ENCODE data around the gene CACNA1C.

The CACNA1C gene

GRCh38 chr12:2482938-2483660, 430.3 kb downstream of the CACNA1C start:
- CTCF ChIA-PET = interaction anchor here (0.6 kb wide), 1 partner anchor 63 kb away, joined by 3 read pairs; no protein-coding TSS in a partner anchor
- H3K9me3 ChIP-seq (ENCODE audit: control extremely low read depth in 1 of 5, control insufficient read depth in 4 of 5, insufficient read depth in 2 of 5, low read depth in 1 of 5, low read length in 4 of 5) = no peaks in the 10 kb centered on the region
- 65% methylated on average over 13 of the region's 13 CpGs for WGBS (ENCODE audit: insufficient coverage)
- H3K4me3 ChIP-seq (ENCODE audit: control insufficient read depth in 1 of 7, extremely low read depth in 1 of 7, insufficient read depth in 4 of 7, low read depth in 2 of 7, low read length in 6 of 7) = no peak overlapping the region
- POLR2A ChIA-PET = no interaction called here
- no peak overlapping the region for H3K27ac ChIP-seq (ENCODE audit: insufficient read depth in 1 of 2, low read depth in 1 of 2, low read length in 2 of 2, poor library complexity in 1 of 2, severe bottlenecking in 2 of 2)
- H3K36me3 ChIP-seq (ENCODE audit: control insufficient read depth in 4 of 4, insufficient read depth in 4 of 4, low read length in 3 of 4) = no peaks in the 10 kb centered on the region
- peaks cover 0 to 30% (median 18%) of the 10 kb centered on the region in 4 experiments for H3K4me1 ChIP-seq (ENCODE audit: control extremely low read depth in 1 of 4, control insufficient read depth in 4 of 4, insufficient read depth in 4 of 4, low read length in 3 of 4)
- no peaks in the 10 kb centered on the region for H3K27me3 ChIP-seq (replicated peaks in 2 of 5; ENCODE audit: control insufficient read depth in 4 of 5, insufficient read depth in 5 of 5, low read length in 4 of 5)
- peak in 1 of 3 donors; percentile 33 for DNase-seq

GRCh38 chr12:2483713-2484112, 430.9 kb downstream of the CACNA1C start:
- Histone ChIP-seq H3K27ac (ENCODE audit: insufficient read depth in 1 of 2, low read depth in 1 of 2, low read length in 2 of 2, poor library complexity in 1 of 2, severe bottlenecking in 2 of 2) (no peak overlapping the region), H3K9me3 (ENCODE audit: control extremely low read depth in 1 of 5, control insufficient read depth in 4 of 5, insufficient read depth in 2 of 5, low read depth in 1 of 5, low read length in 4 of 5) (no peaks in the 10 kb centered on the region), H3K27me3 (replicated peaks in 2 of 5; ENCODE audit: control insufficient read depth in 4 of 5, insufficient read depth in 5 of 5, low read length in 4 of 5) (no peaks in the 10 kb centered on the region), H3K36me3 (ENCODE audit: control insufficient read depth in 4 of 4, insufficient read depth in 4 of 4, low read length in 3 of 4) (no peaks in the 10 kb centered on the region), H3K4me3 (ENCODE audit: control insufficient read depth in 1 of 7, extremely low read depth in 1 of 7, insufficient read depth in 4 of 7, low read depth in 2 of 7, low read length in 6 of 7) (no peak overlapping the region), H3K4me1 (ENCODE audit: control extremely low read depth in 1 of 4, control insufficient read depth in 4 of 4, insufficient read depth in 4 of 4, low read length in 3 of 4) (peaks cover 0 to 29% (median 17%) of the 10 kb centered on the region in 4 experiments)
- ChIA-PET CTCF (interaction anchor here (0.6 kb wide), 1 partner anchor 64 kb away, joined by 3 read pairs; no protein-coding TSS in a partner anchor), POLR2A (no interaction called here)
- no peak for DNase-seq
- 94% methylated on average over 2 of the region's 3 CpGs for WGBS (ENCODE audit: insufficient coverage)

- no peak for DNase-seq
- Histone ChIP-seq H3K27me3 (replicated peaks in 2 of 5; ENCODE audit: control insufficient read depth in 4 of 5, insufficient read depth in 5 of 5, low read length in 4 of 5) (no peaks in the 10 kb centered on the region), H3K4me3 (ENCODE audit: control insufficient read depth in 1 of 7, extremely low read depth in 1 of 7, insufficient read depth in 4 of 7, low read depth in 2 of 7, low read length in 6 of 7) (no peak overlapping the region), H3K36me3 (ENCODE audit: control insufficient read depth in 4 of 4, insufficient read depth in 4 of 4, low read length in 3 of 4) (no peaks in the 10 kb centered on the region), H3K4me1 (ENCODE audit: control extremely low read depth in 1 of 4, control insufficient read depth in 4 of 4, insufficient read depth in 4 of 4, low read length in 3 of 4) (peaks cover 0 to 24% (median 14%) of the 10 kb centered on the region in 4 experiments), H3K9me3 (ENCODE audit: control extremely low read depth in 1 of 5, control insufficient read depth in 4 of 5, insufficient read depth in 2 of 5, low read depth in 1 of 5, low read length in 4 of 5) (no peaks in the 10 kb centered on the region), H3K27ac (ENCODE audit: insufficient read depth in 1 of 2, low read depth in 1 of 2, low read length in 2 of 2, poor library complexity in 1 of 2, severe bottlenecking in 2 of 2) (no peak overlapping the region)
- POLR2A ChIA-PET = no interaction called here
- whole genome bisulfite sequencing (ENCODE audit: insufficient coverage) = 97% methylated on average over 7 of the region's 13 CpGs
- CTCF ChIA-PET = interaction anchor here (0.6 kb wide), 1 partner anchor 61 kb away, joined by 3 read pairs; no protein-coding TSS in a partner anchor
Observed at GRCh38 chr12:2484141-2484776, 431.5 kb downstream of the CACNA1C start.

- no peaks in the 10 kb centered on the region for H3K9me3 ChIP-seq (ENCODE audit: control extremely low read depth in 1 of 5, control insufficient read depth in 4 of 5, insufficient read depth in 2 of 5, low read depth in 1 of 5, low read length in 4 of 5)
- no peak overlapping the region for H3K27ac ChIP-seq (ENCODE audit: insufficient read depth in 1 of 2, low read depth in 1 of 2, low read length in 2 of 2, poor library complexity in 1 of 2, severe bottlenecking in 2 of 2)
- 99% methylated on average over 7 of the region's 7 CpGs for WGBS (ENCODE audit: insufficient coverage)
- H3K4me1 ChIP-seq (ENCODE audit: control extremely low read depth in 1 of 4, control insufficient read depth in 4 of 4, insufficient read depth in 4 of 4, low read length in 3 of 4) = peaks cover 0 to 14% (median 2%) of the 10 kb centered on the region in 4 experiments
- POLR2A ChIA-PET = no interaction called here
- no peak overlapping the region for H3K4me3 ChIP-seq (ENCODE audit: control insufficient read depth in 1 of 7, extremely low read depth in 1 of 7, insufficient read depth in 4 of 7, low read depth in 2 of 7, low read length in 6 of 7)
- H3K27me3 ChIP-seq (replicated peaks in 2 of 5; ENCODE audit: control insufficient read depth in 4 of 5, insufficient read depth in 5 of 5, low read length in 4 of 5) = no peaks in the 10 kb centered on the region
- H3K36me3 ChIP-seq (ENCODE audit: control insufficient read depth in 4 of 4, insufficient read depth in 4 of 4, low read length in 3 of 4) = no peaks in the 10 kb centered on the region
- CTCF ChIA-PET = interaction anchor here (1.5 kb wide), 1 partner anchor 9 kb away, joined by 5 read pairs; no protein-coding TSS in a partner anchor
- DNase-seq = no peak
Observed at GRCh38 chr12:2485681-2486080, 432.9 kb downstream of the CACNA1C start.

GRCh38 chr12:2486796-2487195, 434.0 kb downstream of the CACNA1C start:
- H3K4me3 ChIP-seq (ENCODE audit: control insufficient read depth in 1 of 7, extremely low read depth in 1 of 7, insufficient read depth in 4 of 7, low read depth in 2 of 7, low read length in 6 of 7) = no peak overlapping the region
- ChIA-PET CTCF (interaction anchor here (0.6 kb wide), 1 partner anchor 205 kb away, joined by 3 read pairs; no protein-coding TSS in a partner anchor), POLR2A (no interaction called here)
- no peaks in the 10 kb centered on the region for H3K9me3 ChIP-seq (ENCODE audit: control extremely low read depth in 1 of 5, control insufficient read depth in 4 of 5, insufficient read depth in 2 of 5, low read depth in 1 of 5, low read length in 4 of 5)
- no peaks in the 10 kb centered on the region for H3K27me3 ChIP-seq (replicated peaks in 2 of 5; ENCODE audit: control insufficient read depth in 4 of 5, insufficient read depth in 5 of 5, low read length in 4 of 5)
- WGBS (ENCODE audit: insufficient coverage) = 38% methylated on average over 4 of the region's 5 CpGs
- no peak overlapping the region for H3K27ac ChIP-seq (ENCODE audit: insufficient read depth in 1 of 2, low read depth in 1 of 2, low read length in 2 of 2, poor library complexity in 1 of 2, severe bottlenecking in 2 of 2)
- H3K4me1 ChIP-seq (ENCODE audit: control extremely low read depth in 1 of 4, control insufficient read depth in 4 of 4, insufficient read depth in 4 of 4, low read length in 3 of 4) = peaks cover 0 to 18% (median 2%) of the 10 kb centered on the region in 4 experiments
- no peaks in the 10 kb centered on the region for H3K36me3 ChIP-seq (ENCODE audit: control insufficient read depth in 4 of 4, insufficient read depth in 4 of 4, low read length in 3 of 4)
- DNase-seq = no peak

GRCh38 chr12:2487278-2487677, 434.5 kb downstream of the CACNA1C start:
- CTCF ChIA-PET = no interaction called here
- Histone ChIP-seq H3K4me3 (ENCODE audit: control insufficient read depth in 1 of 7, extremely low read depth in 1 of 7, insufficient read depth in 4 of 7, low read depth in 2 of 7, low read length in 6 of 7) (no peak overlapping the region), H3K36me3 (ENCODE audit: control insufficient read depth in 4 of 4, insufficient read depth in 4 of 4, low read length in 3 of 4) (no peaks in the 10 kb centered on the region), H3K9me3 (ENCODE audit: control extremely low read depth in 1 of 5, control insufficient read depth in 4 of 5, insufficient read depth in 2 of 5, low read depth in 1 of 5, low read length in 4 of 5) (no peaks in the 10 kb centered on the region), H3K27me3 (replicated peaks in 2 of 5; ENCODE audit: control insufficient read depth in 4 of 5, insufficient read depth in 5 of 5, low read length in 4 of 5) (no peaks in the 10 kb centered on the region), H3K4me1 (ENCODE audit: control extremely low read depth in 1 of 4, control insufficient read depth in 4 of 4, insufficient read depth in 4 of 4, low read length in 3 of 4) (peaks cover 0 to 14% (median 2%) of the 10 kb centered on the region in 4 experiments), H3K27ac (ENCODE audit: insufficient read depth in 1 of 2, low read depth in 1 of 2, low read length in 2 of 2, poor library complexity in 1 of 2, severe bottlenecking in 2 of 2) (no peak overlapping the region)
- WGBS (ENCODE audit: insufficient coverage) = no CpG with 5 or more reads among the region's 5 CpGs
- no peak for DNase-seq
- POLR2A ChIA-PET = no interaction called here

- Histone ChIP-seq H3K4me3 (ENCODE audit: control insufficient read depth in 1 of 7, extremely low read depth in 1 of 7, insufficient read depth in 4 of 7, low read depth in 2 of 7, low read length in 6 of 7) (no peak overlapping the region), H3K27ac (ENCODE audit: insufficient read depth in 1 of 2, low read depth in 1 of 2, low read length in 2 of 2, poor library complexity in 1 of 2, severe bottlenecking in 2 of 2) (no peak overlapping the region), H3K27me3 (replicated peaks in 2 of 5; ENCODE audit: control insufficient read depth in 4 of 5, insufficient read depth in 5 of 5, low read length in 4 of 5) (no peaks in the 10 kb centered on the region), H3K4me1 (ENCODE audit: control extremely low read depth in 1 of 4, control insufficient read depth in 4 of 4, insufficient read depth in 4 of 4, low read length in 3 of 4) (peaks cover 0 to 7% (median 2%) of the 10 kb centered on the region in 4 experiments), H3K36me3 (ENCODE audit: control insufficient read depth in 4 of 4, insufficient read depth in 4 of 4, low read length in 3 of 4) (no peaks in the 10 kb centered on the region), H3K9me3 (ENCODE audit: control extremely low read depth in 1 of 5, control insufficient read depth in 4 of 5, insufficient read depth in 2 of 5, low read depth in 1 of 5, low read length in 4 of 5) (no peaks in the 10 kb centered on the region)
- ChIA-PET POLR2A (no interaction called here), CTCF (no interaction called here)
- WGBS (ENCODE audit: insufficient coverage) = 96% methylated on average over 10 of the region's 10 CpGs
- DNase-seq = no peak
Observed at GRCh38 chr12:2488131-2488530, 435.3 kb downstream of the CACNA1C start.

Data from common myeloid progenitor, CD34-positive (primary cell).